HepG2 (cell line): Measurements from ENCODE around the gene ETV6.

Source experiments
- ATF2 ChIP-seq: sonication (generic); formaldehyde crosslinking; IDR thresholded peaks from 2 replicates; pipeline ENCODE4 v1.4.0; 2020; ENCODE audit warnings: missing genetic modification reagents
- CTCF ChIP-seq: sonication (generic); formaldehyde crosslinking; IDR thresholded peaks from 2 replicates; pipeline ENCODE4 v1.5.0; 2020; ENCODE audit warnings: mild to moderate bottlenecking, missing genetic modification reagents, moderate library complexity
- KAT7 ChIP-seq: IDR thresholded peaks from 2 replicates; pipeline ENCODE4 v1.6.1; 2018; ENCODE audit warnings: borderline replicate concordance, missing compliant biosample characterization
- ZBTB33 ChIP-seq: sonication (generic); formaldehyde crosslinking; IDR thresholded peaks from 2 replicates; pipeline ENCODE4 v1.4.0; 2020; ENCODE audit warnings: missing genetic modification reagents
- ZNF138 ChIP-seq: sonication (generic); formaldehyde crosslinking; IDR thresholded peaks from 2 replicates; pipeline ENCODE4 v1.5.0; 2020; ENCODE audit warnings: mild to moderate bottlenecking, low read depth, missing genetic modification reagents
- ZNF451 ChIP-seq: sonication (generic); formaldehyde crosslinking; IDR thresholded peaks from 2 replicates; pipeline ENCODE4 v1.5.0; 2020; ENCODE audit warnings: mild to moderate bottlenecking, missing genetic modification reagents
- ZSCAN22 ChIP-seq: sonication (generic); formaldehyde crosslinking; IDR thresholded peaks from 2 replicates; pipeline ENCODE4 v1.4.0; 2020; ENCODE audit warnings: mild to moderate bottlenecking, missing genetic modification reagents

- TF ChIP-seq CTCF (CRISPR knock-in tag) = no peak
- TF ChIP-seq ZSCAN22 (CRISPR knock-in tag) = no peak
- no peak for TF ChIP-seq ZNF451 (CRISPR knock-in tag)
- TF ChIP-seq ZNF138 (CRISPR knock-in tag) = no peak
- no peak for TF ChIP-seq ZBTB33 (CRISPR knock-in tag)
- TF ChIP-seq KAT7 = no peak
- TF ChIP-seq ATF2 (CRISPR knock-in tag) = no peak
Observed at GRCh38 chr12:11877102-11877826, 227.8 kb downstream of the ETV6 start.
